GM13976 (cell line): ENCODE measurements around the gene PNPO.

Experiments used
- DNase-seq: peaks from one replicate; pipeline ENCODE4 v3.0.0; 2012; ENCODE audit warnings: low spot score
- CTCF ChIP-seq: IDR thresholded peaks from 2 replicates; pipeline ENCODE4 v1.5.1; 2012; ENCODE audit warnings: borderline replicate concordance, mild to moderate bottlenecking; ENCODE audit not compliant: insufficient read depth; ENCODE audit errors: extremely low read depth, missing control alignments, control extremely low read depth
- in situ Hi-C: fragments of 300-500 bp; cut with MboI; formaldehyde crosslinking; loops from one replicate; pipeline ENCODE4 v1.12.0; 2022; ENCODE audit warnings: low sequenced_read_pairs, mixed read lengths, inconsistent platforms; ENCODE audit not compliant: unreplicated experiment

PNPO gene

GRCh38 chr17:47966079-47966519 is 24.7 kb downstream of the PNPO start:
- TF ChIP-seq CTCF = no peak
- DNase-seq = no peak
- in situ Hi-C loops = no loop called here

GRCh38 chr17:47967607-47968252 is 26.4 kb downstream of the PNPO start:
- in situ Hi-C loops = no loop called here
- DNase-seq = no peak
- TF ChIP-seq CTCF = no peak

GRCh38 chr17:47968836-47969235 is 27.5 kb downstream of the PNPO start:
- in situ Hi-C loops = no loop called here
- TF ChIP-seq CTCF = no peak
- DNase-seq = no peak

GRCh38 chr17:47969930-47970724 is 28.8 kb downstream of the PNPO start:
- TF ChIP-seq CTCF = no peak
- no peak for DNase-seq
- in situ Hi-C loops = no loop called here

GRCh38 chr17:47970725-47971499 is 29.5 kb downstream of the PNPO start, which contains the start of gene CDK5RAP3:
TSS of gene CDK5RAP3 (plus strand) at chr17:47971113. CDS start at chr17:47971147, 34 bp downstream.
- in situ Hi-C loops = no loop called here
- TF ChIP-seq CTCF = peak; percentile 89
- peak; percentile 99 for DNase-seq

GRCh38 chr17:47973541-47973940 is 32.2 kb downstream of the PNPO start:
- in situ Hi-C loops = no loop called here
- DNase-seq = no peak

More at GRCh38 chr17:47973541-47973940, 32.2 kb downstream of the PNPO start:
- TF ChIP-seq CTCF = no peak
